PC-9 (cell line): ENCODE results near the gene RBM19.

Experiments used
- CTCF ChIP-seq: fragments of 200-600 bp; sonication (generic); conservative IDR thresholded peaks from 2 replicates; pipeline ENCODE4 v1.6.1; 2017; ENCODE audit warnings: mixed run types, antibody characterized with exemption, mild to moderate bottlenecking, moderate library complexity
- EZH2 ChIP-seq: fragments of 200-600 bp; sonication (generic); IDR thresholded peaks from 2 replicates; pipeline ENCODE4 v1.8.0; 2017; ENCODE audit warnings: antibody characterized with exemption, low read depth

- TF ChIP-seq CTCF, result no peak
- no peak for TF ChIP-seq EZH2
These were observed 33.5 kb downstream of the RBM19 start for GRCh38 chr12:113932381-113933196.
